Testis (tissue), 2 donors: ENCODE results near the gene SSPN.

Experiments
- CTCF ChIP-seq, 3 experiments: fragments of 450-650 bp in 2 of 3; fragments of 200-600 bp in 1 of 3; sonication (generic) in 1 of 3; IDR thresholded peaks; one replicate each; pipeline ENCODE4 v1.5.1; 2016 to 2019; ENCODE audit warnings: antibody characterized with exemption in 3 of 3, mild to moderate bottlenecking in 2 of 3, moderate library complexity in 1 of 3
- POLR2A ChIP-seq: fragments of 450-650 bp; IDR thresholded peaks from one replicate; pipeline ENCODE4 v1.6.1; 2017; ENCODE audit warnings: antibody characterized with exemption, mild to moderate bottlenecking, moderate library complexity

GRCh38 chr12:26266881-26267280 lies 71.5 kb downstream of the SSPN start:
- TF ChIP-seq CTCF (IDR thresholded peaks at IDR 0.05) (no peak), POLR2A (no peak)
